ENCODE results near the gene TRIP12. TPM values are rescaled to one million over a fixed set of nuclear protein-coding genes. Genes with fewer than 3 reads are reported as not detected.

TRIP12 gene
- polyA plus RNA-seq, 3 donors, result 22.2 to 56.7 (median 44.0) TPM

DNA sequence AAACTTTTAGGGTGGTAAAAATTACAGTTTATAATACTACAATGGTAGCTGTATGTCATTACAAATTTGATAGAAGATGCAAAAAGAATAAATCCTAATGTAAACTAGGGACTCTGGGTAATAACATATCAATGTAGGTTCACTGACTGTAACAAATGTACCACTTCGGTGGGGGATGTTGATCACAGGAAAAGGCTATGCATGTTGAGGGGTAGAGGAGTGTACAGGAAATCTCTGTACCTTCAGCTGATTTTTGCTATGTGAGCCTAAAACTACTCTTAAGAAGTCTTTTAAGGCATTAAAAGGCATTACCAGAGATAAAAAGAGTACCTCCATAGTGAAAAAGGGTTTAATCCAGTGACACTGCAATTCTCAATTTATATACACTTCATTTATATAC lies 25.0 kb downstream of the TRIP12 start:
- peaks cover 100% of the 10 kb centered on the region for H4K20me1 ChIP-seq (ENCODE audit: insufficient read depth, low read length)
- peaks cover 5% of the 10 kb centered on the region for H3K4me1 Mint-ChIP-seq
- no peaks in the 10 kb centered on the region for H3K27me3 ChIP-seq (ENCODE audit: control insufficient read depth in 2 of 2, insufficient read depth in 2 of 2, low read length in 2 of 2)
- intact Hi-C loops (cut with micrococcal nuclease), result no loop called here
- no peaks in the 10 kb centered on the region for H3K9me3 ChIP-seq (replicated peaks in 1 of 2; ENCODE audit: control insufficient read depth in 1 of 2, insufficient read depth in 1 of 2, low read length in 2 of 2)
- no peak overlapping the region for H3K27ac ChIP-seq (ENCODE audit: low read depth in 1 of 2, low read length in 2 of 2)
- TF ChIP-seq, protein P1, sequence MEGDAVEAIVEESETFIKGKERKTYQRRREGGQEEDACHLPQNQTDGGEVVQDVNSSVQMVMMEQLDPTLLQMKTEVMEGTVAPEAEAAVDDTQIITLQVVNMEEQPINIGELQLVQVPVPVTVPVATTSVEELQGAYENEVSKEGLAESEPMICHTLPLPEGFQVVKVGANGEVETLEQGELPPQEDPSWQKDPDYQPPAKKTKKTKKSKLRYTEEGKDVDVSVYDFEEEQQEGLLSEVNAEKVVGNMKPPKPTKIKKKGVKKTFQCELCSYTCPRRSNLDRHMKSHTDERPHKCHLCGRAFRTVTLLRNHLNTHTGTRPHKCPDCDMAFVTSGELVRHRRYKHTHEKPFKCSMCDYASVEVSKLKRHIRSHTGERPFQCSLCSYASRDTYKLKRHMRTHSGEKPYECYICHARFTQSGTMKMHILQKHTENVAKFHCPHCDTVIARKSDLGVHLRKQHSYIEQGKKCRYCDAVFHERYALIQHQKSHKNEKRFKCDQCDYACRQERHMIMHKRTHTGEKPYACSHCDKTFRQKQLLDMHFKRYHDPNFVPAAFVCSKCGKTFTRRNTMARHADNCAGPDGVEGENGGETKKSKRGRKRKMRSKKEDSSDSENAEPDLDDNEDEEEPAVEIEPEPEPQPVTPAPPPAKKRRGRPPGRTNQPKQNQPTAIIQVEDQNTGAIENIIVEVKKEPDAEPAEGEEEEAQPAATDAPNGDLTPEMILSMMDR (IDR thresholded peaks at IDR 0.05), result no peak
- H3K4me2 ChIP-seq (replicated peaks; ENCODE audit: extremely low read depth, low read length, poor library complexity, severe bottlenecking), result no peak overlapping the region
- peak overlapping the region in 1 of 7 donors; percentile 60 for H3K27ac Mint-ChIP-seq
- no peak overlapping the region for H3K9ac ChIP-seq (ENCODE audit: insufficient read depth, low read length, poor library complexity, severe bottlenecking)
- no CpG with 5 or more reads among the region's 1 CpG for whole genome bisulfite sequencing (ENCODE audit: insufficient coverage)
- H3K4me3 ChIP-seq (replicated peaks in 1 of 3; ENCODE audit: low read depth in 2 of 3, low read length in 3 of 3), result no peak overlapping the region
- peaks cover 21 to 50% of the 10 kb centered on the region in 2 donors for H3K36me3 Mint-ChIP-seq
- peaks cover 8 to 59% of the 10 kb centered on the region in 2 donors for H3K36me3 ChIP-seq (replicated peaks in 1 of 2; ENCODE audit: control insufficient read depth in 1 of 2, insufficient read depth in 2 of 2, low read length in 2 of 2)
- no peaks in the 10 kb centered on the region for H3K9me3 Mint-ChIP-seq
- H3K4me3 Mint-ChIP-seq, result no peak overlapping the region
- no peak overlapping the region for H2AFZ ChIP-seq (ENCODE audit: insufficient read depth, low read depth, low read length, poor library complexity, severe bottlenecking)
- H3K79me2 ChIP-seq (ENCODE audit: insufficient read depth, low read length), result peaks cover 100% of the 10 kb centered on the region
- no peak for DNase-seq
- H3K4me1 ChIP-seq (ENCODE audit: control insufficient read depth in 1 of 2, insufficient read depth in 2 of 2, low read length in 2 of 2), result no peaks in the 10 kb centered on the region
- no peaks in the 10 kb centered on the region for H3K27me3 Mint-ChIP-seq (ENCODE audit: low read depth in 3 of 3)

DNA sequence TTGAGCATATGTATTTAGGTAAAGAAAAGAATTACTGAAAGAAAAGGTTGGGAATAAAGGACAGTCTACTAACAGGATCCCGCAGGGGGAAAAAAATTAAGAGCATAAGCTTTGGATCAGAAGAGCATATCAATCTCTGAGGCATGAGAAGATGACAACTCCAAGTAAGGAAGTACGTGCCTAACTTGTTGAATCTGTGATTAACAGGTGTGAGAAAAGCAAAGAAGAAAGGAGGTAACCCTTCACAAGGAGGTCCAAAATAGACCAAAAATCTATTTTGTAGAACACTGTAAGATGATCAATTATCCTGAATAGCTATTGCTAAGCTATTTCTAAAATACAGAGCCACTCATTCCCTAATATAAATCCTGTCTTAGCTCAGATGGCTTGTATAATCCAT lies 32.8 kb downstream of the TRIP12 start:
- Mint-ChIP-seq H3K9me3 (no peaks in the 10 kb centered on the region), H3K36me3 (peaks cover 21 to 62% of the 10 kb centered on the region in 2 donors), H3K4me1 (peaks cover 3% of the 10 kb centered on the region), H3K4me3 (no peak overlapping the region), H3K27ac (peak overlapping the region in 3 of 7 donors; percentile 1 to 4 (median 1)), H3K27me3 (ENCODE audit: low read depth in 3 of 3) (no peaks in the 10 kb centered on the region)
- Histone ChIP-seq H3K4me3 (replicated peaks in 1 of 3; ENCODE audit: low read depth in 2 of 3, low read length in 3 of 3) (no peak overlapping the region), H3K9ac (ENCODE audit: insufficient read depth, low read length, poor library complexity, severe bottlenecking) (no peak overlapping the region), H3K9me3 (replicated peaks in 1 of 2; ENCODE audit: control insufficient read depth in 1 of 2, insufficient read depth in 1 of 2, low read length in 2 of 2) (no peaks in the 10 kb centered on the region), H3K79me2 (ENCODE audit: insufficient read depth, low read length) (peaks cover 100% of the 10 kb centered on the region), H3K4me2 (replicated peaks; ENCODE audit: extremely low read depth, low read length, poor library complexity, severe bottlenecking) (no peak overlapping the region), H3K27me3 (ENCODE audit: control insufficient read depth in 2 of 2, insufficient read depth in 2 of 2, low read length in 2 of 2) (no peaks in the 10 kb centered on the region), H3K27ac (ENCODE audit: low read depth in 1 of 2, low read length in 2 of 2) (peak overlapping the region in 1 of 2 donors; percentile 6), H2AFZ (ENCODE audit: insufficient read depth, low read depth, low read length, poor library complexity, severe bottlenecking) (no peak overlapping the region), H3K4me1 (ENCODE audit: control insufficient read depth in 1 of 2, insufficient read depth in 2 of 2, low read length in 2 of 2) (no peaks in the 10 kb centered on the region), H3K36me3 (replicated peaks in 1 of 2; ENCODE audit: control insufficient read depth in 1 of 2, insufficient read depth in 2 of 2, low read length in 2 of 2) (peaks cover 14 to 61% of the 10 kb centered on the region in 2 donors), H4K20me1 (ENCODE audit: insufficient read depth, low read length) (peaks cover 100% of the 10 kb centered on the region)
- WGBS (ENCODE audit: insufficient coverage), result 80% methylated on average over 1 of the region's 2 CpGs
- TF ChIP-seq, protein P1 (IDR thresholded peaks at IDR 0.05), result no peak
- no peak for DNase-seq
- intact Hi-C loops (cut with micrococcal nuclease), result no loop called here
